Head of caudate nucleus (tissue), 42 donors: ENCODE data around the gene RAVER2.

Source experiments
- DNase-seq, 42 donors: peaks; one replicate each; pipeline versions ENCODE4 v3.0.0 to v3.0.0-alpha.2; 2020 to 2021; ENCODE audit warnings: mixed read lengths in 7 of 42
- intact Hi-C: fragments of 100-400 bp; cut with DNase I; formaldehyde crosslinking; loops from one replicate; pipeline ENCODE4 v1.15.0; 2022

Gene RAVER2

DNA sequence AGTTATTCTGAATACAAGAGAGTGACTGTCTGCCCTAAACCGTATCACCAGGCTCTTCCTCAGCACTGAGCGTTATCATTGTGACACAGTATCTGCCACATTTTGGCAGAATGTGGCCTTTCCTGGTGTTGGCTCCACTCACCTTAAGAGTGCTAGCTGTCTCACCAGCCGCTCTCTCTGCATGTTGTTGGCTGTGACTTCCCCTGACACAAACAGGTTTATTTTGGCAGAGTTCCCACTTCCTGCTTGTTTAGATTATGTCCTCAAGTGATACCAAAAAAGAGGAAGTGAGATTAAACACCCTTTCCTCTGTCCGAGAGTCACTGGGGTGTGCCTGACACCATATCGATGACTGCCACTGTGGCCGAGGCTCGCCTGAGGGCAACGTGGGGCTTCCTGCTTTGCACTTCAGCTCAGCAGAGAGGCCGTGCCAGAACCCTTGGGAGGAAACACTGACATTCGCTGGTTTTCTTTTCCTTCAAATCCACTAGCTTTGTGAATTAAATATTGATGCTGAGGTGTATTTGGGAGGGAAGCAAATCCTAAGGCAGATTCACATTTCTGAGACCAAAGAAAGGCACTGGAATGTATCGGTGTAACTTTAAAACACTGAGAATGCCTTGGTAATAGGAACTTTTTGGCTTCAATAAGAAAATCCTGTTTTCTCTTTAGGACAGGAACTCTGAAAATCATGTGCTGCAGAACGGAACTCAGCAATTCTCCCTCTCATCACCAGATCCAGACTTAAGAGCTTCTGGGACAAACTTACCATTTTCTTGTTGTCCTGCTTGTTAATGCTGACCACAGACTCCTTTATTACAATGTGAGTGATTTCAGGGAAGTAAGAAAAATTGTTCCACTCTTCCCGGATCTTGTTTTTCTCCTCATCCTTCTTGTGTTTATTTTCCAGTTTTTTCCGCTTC is 119.4 kb downstream of the RAVER2 start:
- intact Hi-C loops: no loop called here
- peak in 30 of 42 donors; percentile 15 to 62 (median 36) for DNase-seq

DNA sequence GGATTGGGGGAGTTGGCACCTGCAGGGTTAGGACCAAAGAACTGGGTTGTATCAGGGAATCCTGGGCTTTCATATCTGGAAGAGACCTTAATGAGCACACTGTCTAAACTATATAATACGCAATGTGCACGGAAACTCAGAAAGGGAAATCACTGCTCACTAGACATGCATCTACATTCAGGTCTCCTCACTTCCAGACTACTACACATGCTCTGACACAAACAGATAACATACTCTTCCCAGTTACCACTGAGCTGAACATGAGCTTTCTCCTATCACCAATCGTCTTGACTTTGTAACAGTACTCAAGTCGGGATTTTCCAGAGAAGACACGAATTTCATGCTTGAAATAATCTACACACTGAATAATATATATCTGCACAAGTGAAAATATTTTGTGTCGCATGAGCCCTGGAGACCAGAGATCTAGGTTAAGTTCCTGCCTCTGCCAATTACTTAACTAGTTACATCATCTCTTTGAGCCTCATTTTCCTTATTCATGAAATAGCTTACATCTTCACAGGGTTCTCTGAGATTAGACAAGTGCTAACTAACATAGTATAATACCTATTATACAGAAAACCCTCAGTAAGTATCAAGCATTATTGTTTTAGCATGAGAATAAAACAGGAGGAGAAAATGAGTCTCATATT is 120.4 kb downstream of the RAVER2 start:
- no peak for DNase-seq
- intact Hi-C loops: no loop called here

DNA sequence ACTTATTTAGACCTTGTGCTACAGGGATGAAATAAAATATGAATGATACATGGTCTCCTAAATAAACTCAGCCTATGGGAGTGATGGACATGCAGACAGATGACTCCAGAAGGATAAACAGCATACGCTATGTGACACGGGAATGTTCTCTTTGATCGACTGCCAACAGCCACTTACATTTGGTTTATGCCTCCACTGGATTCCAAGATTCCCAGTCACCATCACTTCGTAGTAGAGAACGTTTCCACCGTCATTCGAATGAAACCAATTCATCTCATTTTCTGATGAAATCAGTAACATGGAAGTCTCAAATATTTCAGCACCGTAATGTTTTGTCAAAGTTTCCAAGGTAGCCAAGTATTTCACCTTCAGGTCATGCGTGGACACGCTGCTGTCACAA is 121.8 kb downstream of the RAVER2 start:
- no peak for DNase-seq
- intact Hi-C loops: no loop called here

GRCh38 chr1:64867266-64867665 is 122.4 kb downstream of the RAVER2 start:
- DNase-seq: no peak
- intact Hi-C loops: no loop called here

GRCh38 chr1:64871256-64871655 is 126.4 kb downstream of the RAVER2 start:
- DNase-seq: no peak
- intact Hi-C loops: no loop called here

- intact Hi-C loops: no loop called here
- no peak for DNase-seq
Measured at GRCh38 chr1:64872067-64872466, 127.2 kb downstream of the RAVER2 start.

DNA sequence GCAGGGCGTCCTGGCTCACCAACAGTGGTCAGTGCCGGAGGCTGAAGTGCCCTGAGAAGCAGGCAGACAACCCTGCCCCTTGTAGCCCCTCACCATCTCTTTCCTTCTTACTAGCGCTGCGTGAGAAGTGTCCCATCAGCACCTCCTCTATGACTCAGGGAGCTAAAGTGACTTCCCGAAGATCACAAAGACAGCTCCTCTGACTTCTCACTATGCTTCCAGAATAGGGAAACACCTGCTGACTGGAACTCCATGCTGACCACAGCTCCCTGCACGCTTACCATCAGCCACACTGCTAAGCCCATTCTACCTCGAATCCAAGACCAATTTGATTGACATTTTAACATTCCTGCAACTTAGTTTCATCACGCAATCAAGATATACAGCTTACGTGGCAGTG is 128.7 kb downstream of the RAVER2 start:
- no peak for DNase-seq
- intact Hi-C loops: no loop called here

DNA sequence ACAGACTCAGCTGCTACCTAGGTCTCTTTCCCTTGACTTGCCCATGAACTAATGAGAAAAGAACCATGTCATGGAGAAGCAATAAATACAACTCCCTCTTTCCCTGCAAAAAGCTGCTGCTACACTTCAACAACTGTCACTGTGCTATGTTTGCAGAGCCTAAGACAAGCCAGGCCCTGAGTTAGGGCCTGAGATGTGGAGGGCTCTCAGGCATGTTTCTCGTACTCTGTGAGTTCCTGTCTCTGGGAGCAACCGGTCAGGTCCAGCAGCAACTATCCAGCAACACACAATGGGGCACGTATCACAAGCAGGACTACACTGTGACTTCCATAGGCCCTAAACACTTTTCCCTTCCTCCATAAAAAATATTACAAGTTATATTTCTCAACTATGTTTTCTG is 129.8 kb downstream of the RAVER2 start:
- no peak for DNase-seq
- intact Hi-C loops: no loop called here

DNA sequence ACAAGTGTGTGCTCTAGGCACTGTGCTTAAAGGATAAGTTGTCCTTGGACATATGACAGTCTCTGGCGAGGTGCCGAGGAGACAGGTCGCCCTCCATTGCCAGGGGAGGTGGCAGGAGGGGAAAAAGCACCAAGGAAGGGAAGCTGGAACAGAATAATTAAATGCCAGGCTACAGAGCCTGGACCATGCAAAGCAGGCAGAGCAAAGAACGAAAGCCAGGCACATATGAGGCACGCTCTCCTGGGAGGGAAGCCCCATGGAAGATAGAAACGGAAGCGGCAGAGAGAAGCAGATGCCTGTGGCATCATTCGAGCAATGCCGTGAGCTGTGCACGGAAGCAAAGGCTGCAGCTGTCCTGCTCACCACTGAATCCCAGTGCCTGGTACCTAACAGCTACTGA is 130.2 kb downstream of the RAVER2 start:
- intact Hi-C loops: no loop called here
- DNase-seq: no peak

DNA sequence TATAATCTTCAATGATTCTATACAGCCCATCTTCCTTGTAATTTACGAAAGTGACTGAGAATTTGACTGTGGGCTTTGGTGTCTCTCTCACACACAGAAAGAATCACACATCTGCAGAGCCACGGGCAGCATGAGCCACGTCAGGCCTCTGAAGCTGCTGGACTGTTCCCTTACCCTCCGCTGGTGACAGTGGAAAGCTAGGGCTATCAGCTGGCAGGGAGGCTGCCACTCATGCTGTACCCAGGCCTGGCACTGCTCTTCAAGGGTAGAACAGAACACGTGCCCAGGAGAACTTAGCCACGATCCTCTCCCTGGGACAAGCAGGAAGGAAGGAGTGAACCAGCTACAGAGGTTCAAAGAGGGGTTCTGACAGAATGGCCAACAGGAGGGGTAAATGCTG is 130.7 kb downstream of the RAVER2 start:
- intact Hi-C loops: no loop called here
- peak in 3 of 42 donors; percentile 8 to 41 (median 14) for DNase-seq

- intact Hi-C loops: no loop called here
- no peak for DNase-seq
Measured at GRCh38 chr1:64877151-64877550, 132.3 kb downstream of the RAVER2 start.

GRCh38 chr1:64877598-64877997 is 132.7 kb downstream of the RAVER2 start:
- DNase-seq: no peak
- intact Hi-C loops: no loop called here

GRCh38 chr1:64878090-64878489 is 133.2 kb downstream of the RAVER2 start:
- intact Hi-C loops: no loop called here

GRCh38 chr1:64878931-64879611 is 134.2 kb downstream of the RAVER2 start:
- DNase-seq: no peak
- intact Hi-C loops: no loop called here

More at GRCh38 chr1:64878090-64878489, 133.2 kb downstream of the RAVER2 start:
- no peak for DNase-seq

DNA sequence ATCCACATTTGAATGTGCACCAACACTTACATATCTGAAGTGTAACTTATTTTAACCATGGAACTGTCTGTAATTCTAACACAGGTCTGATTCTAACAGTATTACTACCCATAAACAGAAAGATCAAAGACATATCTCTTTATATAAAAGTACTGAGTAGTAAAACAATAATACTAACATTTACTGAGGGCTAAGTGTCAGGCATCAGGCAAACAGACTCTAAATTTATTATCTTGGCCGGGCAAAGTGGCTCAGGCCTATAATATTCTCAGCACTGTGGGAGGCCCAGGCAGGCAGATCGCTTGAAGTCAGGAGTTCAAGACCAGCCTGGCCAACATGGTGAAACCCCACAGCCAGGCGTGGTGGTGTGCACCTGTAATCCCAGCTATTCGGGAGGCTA is 135.6 kb downstream of the RAVER2 start:
- intact Hi-C loops: no loop called here
- no peak for DNase-seq

DNA sequence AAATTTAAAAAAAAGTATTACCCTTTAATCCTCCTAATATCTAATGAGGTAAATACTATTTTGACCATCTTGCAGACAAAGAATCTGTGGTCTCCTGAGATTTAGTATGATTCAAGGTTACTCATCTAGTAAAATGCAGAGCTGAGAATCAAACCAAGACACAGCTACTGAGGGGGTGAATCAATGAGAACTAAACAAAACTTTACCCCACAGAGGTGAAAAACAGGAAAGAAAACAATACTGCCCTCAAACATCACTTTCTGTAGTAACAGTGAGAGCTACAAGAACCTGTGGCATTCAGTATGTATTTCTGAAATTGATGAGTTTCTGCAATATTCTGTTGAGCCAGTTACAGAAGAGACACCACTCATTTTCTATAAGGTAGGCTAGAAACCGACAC is 136.4 kb downstream of the RAVER2 start:
- intact Hi-C loops: no loop called here
- DNase-seq: no peak
